GM12873 (cell line): Measurements from ENCODE around the gene SHH.

Experiments
- CTCF ChIP-seq: IDR thresholded peaks from 2 replicates; pipeline ENCODE4 v1.5.1; 2012; ENCODE audit warnings: low read depth, mild to moderate bottlenecking, moderate library complexity, low read length, control low read depth; ENCODE audit not compliant: insufficient read depth; ENCODE audit errors: missing control alignments

Gene SHH

GRCh38 chr7:155773531-155773930, 38.7 kb downstream of the SHH start:
- no peak for TF ChIP-seq CTCF

GRCh38 chr7:155770241-155770640, 42.0 kb downstream of the SHH start:
- TF ChIP-seq CTCF, result no peak

GRCh38 chr7:155769701-155770100, 42.6 kb downstream of the SHH start:
- TF ChIP-seq CTCF, result no peak

- TF ChIP-seq CTCF, result no peak
These were observed 45.0 kb downstream of the SHH start for GRCh38 chr7:155766966-155767916.

- TF ChIP-seq CTCF, result no peak
These were observed 45.9 kb downstream of the SHH start for GRCh38 chr7:155766386-155766785.

- no peak for TF ChIP-seq CTCF
These were observed 46.8 kb downstream of the SHH start for GRCh38 chr7:155765458-155765857.

GRCh38 chr7:155764438-155764793, 47.8 kb downstream of the SHH start:
- no peak for TF ChIP-seq CTCF
